ENCODE results near the gene USP17L29. TPM values are rescaled to one million over a fixed set of nuclear protein-coding genes. Genes with fewer than 3 reads are reported as not detected.
"Not testable (repeated sequence)": the region's sequence is repeated elsewhere in the genome, so short reads cannot be mapped to it uniquely, and the experiment has no call there.

The USP17L29 gene
- not detected for polyA plus RNA-seq (2013, experiment 1 of 2; ENCODE audit: insufficient read length)
- not detected for polyA plus RNA-seq (2013, experiment 2 of 2; ENCODE audit: insufficient read length)

- not testable (repeated sequence) for DNase-seq
Measured at GRCh38 chr4:9353338-9353737, at the start of gene USP17L29. TSS of gene USP17L29 (plus strand) at chr4:9353638. CDS start at chr4:9353638, 0 bp downstream.

GRCh38 chr4:9324191-9324590, 29.2 kb upstream of the USP17L29 start:
- not testable (repeated sequence) for DNase-seq

- not testable (repeated sequence) for DNase-seq
Measured at GRCh38 chr4:9324865-9325264, 28.6 kb upstream of the USP17L29 start, which contains the start of gene USP17L24. TSS of gene USP17L24 (plus strand) at chr4:9325165. CDS start at chr4:9325165, 0 bp downstream.

GRCh38 chr4:9329611-9330010, 23.8 kb upstream of the USP17L29 start, which contains the start of gene USP17L25:
TSS of gene USP17L25 (plus strand) at chr4:9329911. CDS start at chr4:9329911, 0 bp downstream.
- not testable (repeated sequence) for DNase-seq

GRCh38 chr4:9334358-9334757, 19.1 kb upstream of the USP17L29 start, which contains the start of gene USP17L26:
TSS of gene USP17L26 (plus strand) at chr4:9334658. CDS start at chr4:9334658, 0 bp downstream.
- DNase-seq = not testable (repeated sequence)

- not testable (repeated sequence) for DNase-seq
Measured at GRCh38 chr4:9339103-9339502, 14.3 kb upstream of the USP17L29 start, which contains the start of gene USP17L5. TSS of gene USP17L5 (plus strand) at chr4:9339403. CDS start at chr4:9339403, 0 bp downstream.

GRCh38 chr4:9343848-9344247, 9.6 kb upstream of the USP17L29 start, which contains the start of gene USP17L27:
TSS of gene USP17L27 (plus strand) at chr4:9344148. CDS start at chr4:9344148, 0 bp downstream.
- DNase-seq = not testable (repeated sequence)

GRCh38 chr4:9348593-9348992, 4.8 kb upstream of the USP17L29 start, which contains the start of gene USP17L28:
TSS of gene USP17L28 (plus strand) at chr4:9348893. CDS start at chr4:9348893, 0 bp downstream.
- not testable (repeated sequence) for DNase-seq

- not testable (repeated sequence) for DNase-seq
Measured at GRCh38 chr4:9350866-9351265, 2.6 kb upstream of the USP17L29 start.

GRCh38 chr4:9362829-9363228, 9.4 kb downstream of the USP17L29 start, which contains the start of gene USP17L30:
TSS of gene USP17L30 (plus strand) at chr4:9363129. CDS start at chr4:9363129, 0 bp downstream.
- DNase-seq = not testable (repeated sequence)

- DNase-seq = not testable (repeated sequence)
Measured at GRCh38 chr4:9379881-9380280, 26.4 kb downstream of the USP17L29 start.

- not testable (repeated sequence) for DNase-seq
Measured at GRCh38 chr4:9381012-9381534, 27.6 kb downstream of the USP17L29 start.

GRCh38 chr4:9384126-9384525, 30.7 kb downstream of the USP17L29 start:
- DNase-seq = no peak

GRCh38 chr4:9389001-9389400, 35.6 kb downstream of the USP17L29 start:
- DNase-seq = not testable (repeated sequence)
